GM12873 (cell line): Measurements from ENCODE around the gene NAA35.

Experiments used
- CTCF ChIP-seq: IDR thresholded peaks from 2 replicates; pipeline ENCODE4 v1.5.1; 2012; ENCODE audit warnings: low read depth, mild to moderate bottlenecking, moderate library complexity, low read length, control low read depth; ENCODE audit not compliant: insufficient read depth; ENCODE audit errors: missing control alignments

The NAA35 gene

GRCh38 chr9:86042199-86042978 is 101.4 kb downstream of the NAA35 start:
- TF ChIP-seq CTCF: no peak

- TF ChIP-seq CTCF: no peak
These were observed 102.6 kb downstream of the NAA35 start for GRCh38 chr9:86043586-86043985.

GRCh38 chr9:86043999-86044398 is 103.1 kb downstream of the NAA35 start:
- TF ChIP-seq CTCF: peak; percentile 30

GRCh38 chr9:86045654-86046053 is 104.7 kb downstream of the NAA35 start:
- no peak for TF ChIP-seq CTCF

GRCh38 chr9:86046071-86046636 is 105.2 kb downstream of the NAA35 start:
- TF ChIP-seq CTCF: no peak

GRCh38 chr9:86046930-86047341 is 106.0 kb downstream of the NAA35 start:
- no peak for TF ChIP-seq CTCF

GRCh38 chr9:86047361-86047760 is 106.4 kb downstream of the NAA35 start:
- no peak for TF ChIP-seq CTCF
